ENCODE measurements around the gene TACC2.

Gene TACC2

GRCh38 chr10:122277526-122278136 is 288.7 kb downstream of the TACC2 start:
- Mint-ChIP-seq H3K4me1 (ENCODE audit: low read depth) (no peaks in the 10 kb centered on the region), H3K27me3 (ENCODE audit: low read depth) (peaks cover 5% of the 10 kb centered on the region), H3K27ac (no peak overlapping the region), H3K9me3 (no peaks in the 10 kb centered on the region), H3K36me3 (ENCODE audit: low read depth) (no peaks in the 10 kb centered on the region), H3K4me3 (no peak overlapping the region)

GRCh38 chr10:122279725-122280141 is 290.8 kb downstream of the TACC2 start:
- Mint-ChIP-seq H3K4me1 (ENCODE audit: low read depth) (no peaks in the 10 kb centered on the region), H3K27ac (no peak overlapping the region)

GRCh38 chr10:122280156-122280555 is 291.2 kb downstream of the TACC2 start:
- Mint-ChIP-seq H3K27ac (no peak overlapping the region), H3K36me3 (ENCODE audit: low read depth) (no peaks in the 10 kb centered on the region), H3K4me3 (no peak overlapping the region), H3K27me3 (ENCODE audit: low read depth) (peaks cover 5% of the 10 kb centered on the region), H3K4me1 (ENCODE audit: low read depth) (no peaks in the 10 kb centered on the region), H3K9me3 (no peaks in the 10 kb centered on the region)

More at GRCh38 chr10:122279725-122280141, 290.8 kb downstream of the TACC2 start:
- peaks cover 5% of the 10 kb centered on the region for H3K27me3 Mint-ChIP-seq (ENCODE audit: low read depth)
- H3K9me3 Mint-ChIP-seq, result no peaks in the 10 kb centered on the region
- H3K4me3 Mint-ChIP-seq, result no peak overlapping the region
- H3K36me3 Mint-ChIP-seq (ENCODE audit: low read depth), result no peaks in the 10 kb centered on the region

- Mint-ChIP-seq H3K27ac (no peak overlapping the region), H3K4me1 (ENCODE audit: low read depth) (no peaks in the 10 kb centered on the region), H3K4me3 (no peak overlapping the region), H3K36me3 (ENCODE audit: low read depth) (no peaks in the 10 kb centered on the region), H3K27me3 (ENCODE audit: low read depth) (peaks cover 5% of the 10 kb centered on the region), H3K9me3 (no peaks in the 10 kb centered on the region)
These were observed 292.2 kb downstream of the TACC2 start for GRCh38 chr10:122281018-122281626.

GRCh38 chr10:122281751-122282150 is 292.8 kb downstream of the TACC2 start:
- Mint-ChIP-seq H3K4me3 (no peak overlapping the region), H3K27ac (no peak overlapping the region), H3K9me3 (no peaks in the 10 kb centered on the region), H3K27me3 (ENCODE audit: low read depth) (peaks cover 5% of the 10 kb centered on the region), H3K4me1 (ENCODE audit: low read depth) (no peaks in the 10 kb centered on the region), H3K36me3 (ENCODE audit: low read depth) (no peaks in the 10 kb centered on the region)

GRCh38 chr10:122282253-122282671 is 293.3 kb downstream of the TACC2 start:
- Mint-ChIP-seq H3K27ac (no peak overlapping the region), H3K4me3 (no peak overlapping the region), H3K27me3 (ENCODE audit: low read depth) (peaks cover 5% of the 10 kb centered on the region), H3K36me3 (ENCODE audit: low read depth) (no peaks in the 10 kb centered on the region), H3K9me3 (no peaks in the 10 kb centered on the region), H3K4me1 (ENCODE audit: low read depth) (no peaks in the 10 kb centered on the region)

- no peak overlapping the region for H3K27ac Mint-ChIP-seq
- H3K4me3 Mint-ChIP-seq, result no peak overlapping the region
- no peaks in the 10 kb centered on the region for H3K9me3 Mint-ChIP-seq
- H3K36me3 Mint-ChIP-seq (ENCODE audit: low read depth), result no peaks in the 10 kb centered on the region
- H3K4me1 Mint-ChIP-seq (ENCODE audit: low read depth), result no peaks in the 10 kb centered on the region
- peaks cover 5% of the 10 kb centered on the region for H3K27me3 Mint-ChIP-seq (ENCODE audit: low read depth)
These were observed 293.9 kb downstream of the TACC2 start for GRCh38 chr10:122282909-122283308.

- no peaks in the 10 kb centered on the region for H3K4me1 Mint-ChIP-seq (ENCODE audit: low read depth)
- no peak overlapping the region for H3K27ac Mint-ChIP-seq
- no peaks in the 10 kb centered on the region for H3K36me3 Mint-ChIP-seq (ENCODE audit: low read depth)
- H3K27me3 Mint-ChIP-seq (ENCODE audit: low read depth), result no peaks in the 10 kb centered on the region
- H3K9me3 Mint-ChIP-seq, result no peaks in the 10 kb centered on the region
- no peak overlapping the region for H3K4me3 Mint-ChIP-seq
These were observed 296.8 kb downstream of the TACC2 start for GRCh38 chr10:122285506-122286444.

GRCh38 chr10:122286867-122287266 is 297.9 kb downstream of the TACC2 start:
- H3K27ac Mint-ChIP-seq, result no peak overlapping the region
- no peak overlapping the region for H3K4me3 Mint-ChIP-seq
- H3K9me3 Mint-ChIP-seq, result no peaks in the 10 kb centered on the region
- H3K27me3 Mint-ChIP-seq (ENCODE audit: low read depth), result no peaks in the 10 kb centered on the region
- H3K36me3 Mint-ChIP-seq (ENCODE audit: low read depth), result no peaks in the 10 kb centered on the region
- H3K4me1 Mint-ChIP-seq (ENCODE audit: low read depth), result no peaks in the 10 kb centered on the region

- Mint-ChIP-seq H3K27ac (no peak overlapping the region), H3K4me3 (no peak overlapping the region), H3K36me3 (ENCODE audit: low read depth) (no peaks in the 10 kb centered on the region), H3K9me3 (no peaks in the 10 kb centered on the region), H3K4me1 (ENCODE audit: low read depth) (no peaks in the 10 kb centered on the region), H3K27me3 (ENCODE audit: low read depth) (no peaks in the 10 kb centered on the region)
These were observed 298.6 kb downstream of the TACC2 start for GRCh38 chr10:122287570-122287969.

GRCh38 chr10:122288262-122288661 is 299.3 kb downstream of the TACC2 start:
- H3K36me3 Mint-ChIP-seq (ENCODE audit: low read depth), result no peaks in the 10 kb centered on the region
- no peak overlapping the region for H3K4me3 Mint-ChIP-seq
- no peaks in the 10 kb centered on the region for H3K4me1 Mint-ChIP-seq (ENCODE audit: low read depth)
- no peaks in the 10 kb centered on the region for H3K9me3 Mint-ChIP-seq
- no peaks in the 10 kb centered on the region for H3K27me3 Mint-ChIP-seq (ENCODE audit: low read depth)
- H3K27ac Mint-ChIP-seq, result no peak overlapping the region

GRCh38 chr10:122288917-122289316 is 300.0 kb downstream of the TACC2 start:
- no peak overlapping the region for H3K4me3 Mint-ChIP-seq
- H3K9me3 Mint-ChIP-seq, result no peaks in the 10 kb centered on the region
- H3K27me3 Mint-ChIP-seq (ENCODE audit: low read depth), result no peaks in the 10 kb centered on the region
- H3K36me3 Mint-ChIP-seq (ENCODE audit: low read depth), result no peaks in the 10 kb centered on the region
- no peak overlapping the region for H3K27ac Mint-ChIP-seq
- H3K4me1 Mint-ChIP-seq (ENCODE audit: low read depth), result no peaks in the 10 kb centered on the region

- Mint-ChIP-seq H3K9me3 (no peaks in the 10 kb centered on the region), H3K27me3 (ENCODE audit: low read depth) (no peaks in the 10 kb centered on the region), H3K4me1 (ENCODE audit: low read depth) (peaks cover 4% of the 10 kb centered on the region), H3K36me3 (ENCODE audit: low read depth) (no peaks in the 10 kb centered on the region), H3K4me3 (no peak overlapping the region), H3K27ac (no peak overlapping the region)
These were observed 301.4 kb downstream of the TACC2 start for GRCh38 chr10:122290334-122290733.

- H3K27ac Mint-ChIP-seq, result no peak overlapping the region
- H3K4me1 Mint-ChIP-seq (ENCODE audit: low read depth), result peaks cover 7% of the 10 kb centered on the region
These were observed 302.0 kb downstream of the TACC2 start for GRCh38 chr10:122290833-122291532.

More at GRCh38 chr10:122290833-122291532, 302.0 kb downstream of the TACC2 start:
- Mint-ChIP-seq H3K9me3 (no peaks in the 10 kb centered on the region), H3K36me3 (ENCODE audit: low read depth) (no peaks in the 10 kb centered on the region), H3K27me3 (ENCODE audit: low read depth) (no peaks in the 10 kb centered on the region), H3K4me3 (no peak overlapping the region)

Data from T-helper 1 cell treated with Interleukin-12 subunit alpha and Interleukin-12 subunit beta and Interleukin-4 antibody, amounts not matched to agents 30 μg/mL and 1 μg/mL, for 36 hours (primary cell).